H1 (cell line): ENCODE results near the gene SLX1A. TPM values are rescaled to one million over a fixed set of nuclear protein-coding genes. Genes with fewer than 3 reads are reported as not detected.

ENCODE experiments used
- CHD2 ChIP-seq: IDR thresholded peaks from 2 replicates; pipeline ENCODE4 v1.6.1; 2012; ENCODE audit warnings: low read length, improper control_type of control experiment
- EZH2 ChIP-seq: fragments of 200-600 bp; sonication (generic); IDR thresholded peaks from 2 replicates; pipeline ENCODE4 v1.7.1; 2012; ENCODE audit warnings: low read depth, mild to moderate bottlenecking, moderate library complexity, low read length, inconsistent platforms; ENCODE audit not compliant: severe bottlenecking
- NANOG ChIP-seq: IDR thresholded peaks from 2 replicates; pipeline ENCODE4 v1.6.1; 2011; ENCODE audit warnings: low read length, low read depth, mild to moderate bottlenecking, inconsistent platforms; ENCODE audit not compliant: insufficient read depth, poor library complexity, severe bottlenecking
- PHF8 ChIP-seq: fragments of 200-600 bp; sonication (generic); conservative IDR thresholded peaks from 2 replicates; pipeline ENCODE4 v1.7.1; 2012; ENCODE audit warnings: low read depth, mild to moderate bottlenecking, inconsistent platforms, low read length, moderate library complexity
- TBP ChIP-seq: IDR thresholded peaks from 2 replicates; pipeline ENCODE4 v1.6.1; 2011; ENCODE audit warnings: low read depth, low read length, improper control_type of control experiment
- polyA plus RNA-seq, 7 experiments: library from polyadenylated mRNA; depleted of rRNA in 3 of 7; stranded (reverse) in 5 of 7; unstranded in 2 of 7; fragments of >200 nt in 5 of 7; fragments of 200-250 nt in 2 of 7; gene quantifications; 1 replicate in 5 of 7; 2 replicates in 1 of 7; 4 replicates in 1 of 7; pipeline versions ENCODE4 v1.2.1 to v1.2.3, GENCODE V29; 2011 to 2013; ENCODE audit warnings: missing spikeins in 2 of 7, mixed read lengths in 2 of 7
- total RNA-seq: library from RNA; stranded (reverse); fragmentation: NEBNext Ultra II Directional; extraction: Animal tissue kit (Norgen Biotek cat#: 25700); gene quantifications from 2 replicates; pipeline ENCODE4 v1.2.1, GENCODE V29; 2021

The SLX1A gene
- total and polyA plus RNA-seq, 2 of the 8 experiments (the other 6 are each of a cell fraction or from before 2014, with no cell fraction given): 4.7 to 36.9 TPM

GRCh38 chr16:30155188-30155587, 38.5 kb upstream of the SLX1A start (continued):
- TF ChIP-seq EZH2: no peak
- TF ChIP-seq NANOG: no peak
- TF ChIP-seq PHF8: no peak
- TF ChIP-seq TBP: no peak
- TF ChIP-seq CHD2: no peak
